Activated CD4-positive, CD25-positive, alpha-beta regulatory T cell treated with anti-CD3 and anti-CD28 coated beads, Interleukin-2, amount 50 U/mL, for 72 hours (primary cell): ENCODE data around the gene GRIA1.

Source experiments
- DNase-seq: peaks from one replicate; pipeline ENCODE4 v3.0.0; 2021

Gene GRIA1

DNA sequence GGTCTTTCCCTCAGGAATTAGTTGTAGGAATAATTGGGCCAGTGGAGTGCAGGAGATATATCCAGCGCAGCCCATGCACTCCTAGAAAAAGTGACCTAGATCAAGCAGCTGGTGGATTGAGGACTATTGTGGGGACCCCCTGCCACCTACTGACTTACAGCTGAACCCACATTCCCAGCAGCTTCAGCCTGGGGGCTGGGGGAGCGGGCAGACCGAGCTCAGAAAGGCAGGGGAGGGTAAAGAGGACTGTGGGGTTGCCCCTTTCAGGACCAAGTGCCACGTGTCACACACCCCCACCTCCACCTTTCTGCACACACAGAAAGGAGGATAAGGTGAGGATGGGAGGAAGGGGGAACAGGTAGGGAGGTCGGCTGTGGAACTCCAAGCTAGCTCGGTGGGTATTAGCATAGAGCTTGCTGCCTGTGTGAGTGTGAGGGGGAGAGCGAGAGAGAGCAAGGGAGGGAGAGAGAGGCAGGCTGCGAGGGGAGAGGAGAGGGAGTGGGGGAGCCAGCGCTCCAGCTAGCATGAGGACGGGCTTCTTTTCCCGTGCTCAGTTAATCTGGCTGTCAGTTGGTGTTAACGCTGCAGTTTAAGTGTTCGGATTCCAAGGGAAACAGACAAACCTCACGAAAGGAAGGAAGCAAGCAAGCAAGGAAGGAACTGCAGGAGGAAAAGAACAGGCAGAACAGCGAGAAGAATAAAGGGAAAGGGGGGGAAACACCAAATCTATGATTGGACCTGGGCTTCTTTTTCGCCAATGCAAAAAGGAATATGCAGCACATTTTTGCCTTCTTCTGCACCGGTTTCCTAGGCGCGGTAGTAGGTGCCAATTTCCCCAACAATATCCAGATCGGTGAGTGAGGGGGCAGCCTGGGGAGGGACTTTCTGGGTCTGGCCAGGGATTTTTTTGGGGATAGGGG is at the start of gene GRIA1:
Gene GRIA1, plus strand, starts transcription at position 553 of the 920 bp plus-strand sequence.
- DNase-seq, result no peak

- DNase-seq, result no peak
Observed at GRCh38 chr5:153445875-153446579, 44.4 kb upstream of the GRIA1 start.

GRCh38 chr5:153447534-153447933 is 42.9 kb upstream of the GRIA1 start:
- no peak for DNase-seq

DNA sequence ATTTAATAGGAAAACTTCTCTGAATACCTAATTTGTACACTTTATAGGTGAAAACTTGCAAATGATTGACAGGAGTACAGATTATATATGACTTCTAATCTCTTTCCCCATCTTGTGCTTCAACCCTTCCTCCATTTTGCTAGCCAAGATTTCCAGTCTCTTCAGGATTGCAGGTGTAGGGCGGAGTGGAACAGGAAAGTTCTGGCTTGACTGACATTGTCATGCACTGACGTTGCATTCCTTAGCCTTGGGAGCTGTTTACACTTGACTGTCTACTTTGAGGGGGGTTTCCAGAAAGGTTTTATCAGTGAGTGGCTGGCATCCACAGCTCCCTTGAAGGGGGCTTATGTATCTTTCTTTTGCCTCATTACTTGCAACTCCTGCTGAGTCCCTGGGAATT is 34.1 kb upstream of the GRIA1 start:
- no peak for DNase-seq

GRCh38 chr5:153456993-153457392 is 33.5 kb upstream of the GRIA1 start:
- no peak for DNase-seq

- DNase-seq, result no peak
Observed at GRCh38 chr5:153458268-153458667, 32.2 kb upstream of the GRIA1 start.

DNA sequence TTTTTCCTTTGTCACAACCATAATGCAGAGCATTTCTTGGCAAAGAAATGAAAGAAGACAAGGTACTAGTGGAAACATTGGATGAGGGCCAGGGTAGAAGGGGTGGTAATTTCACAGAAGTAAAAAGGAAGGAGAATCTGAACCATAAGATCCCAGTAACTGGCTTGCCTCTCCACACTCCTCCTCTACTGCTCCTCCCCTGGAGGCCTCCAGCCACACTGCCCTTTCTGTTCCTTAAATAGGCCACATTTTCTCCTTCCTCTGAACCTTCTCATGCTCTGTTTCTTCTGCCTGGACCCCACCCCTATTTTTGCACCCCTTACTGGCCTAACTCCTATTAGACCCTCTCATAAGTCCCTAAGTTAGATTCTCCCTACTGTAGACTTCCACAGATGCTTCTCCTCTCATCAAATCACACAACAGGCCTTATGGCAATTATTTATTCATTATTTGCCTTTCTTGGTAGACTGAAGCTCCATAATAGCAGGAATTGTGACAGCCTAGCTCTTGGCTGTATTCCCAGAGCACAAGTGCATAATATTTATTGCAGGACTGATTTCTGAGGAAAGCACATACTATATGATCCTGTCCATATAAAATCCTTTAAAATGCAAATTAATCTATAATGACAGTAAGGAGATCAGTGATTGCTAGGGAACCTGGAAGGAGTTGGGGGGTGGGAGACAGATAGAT is 31.3 kb upstream of the GRIA1 start:
- no peak for DNase-seq

- DNase-seq, result no peak
Observed at GRCh38 chr5:153460421-153460820, 30.0 kb upstream of the GRIA1 start.

DNA sequence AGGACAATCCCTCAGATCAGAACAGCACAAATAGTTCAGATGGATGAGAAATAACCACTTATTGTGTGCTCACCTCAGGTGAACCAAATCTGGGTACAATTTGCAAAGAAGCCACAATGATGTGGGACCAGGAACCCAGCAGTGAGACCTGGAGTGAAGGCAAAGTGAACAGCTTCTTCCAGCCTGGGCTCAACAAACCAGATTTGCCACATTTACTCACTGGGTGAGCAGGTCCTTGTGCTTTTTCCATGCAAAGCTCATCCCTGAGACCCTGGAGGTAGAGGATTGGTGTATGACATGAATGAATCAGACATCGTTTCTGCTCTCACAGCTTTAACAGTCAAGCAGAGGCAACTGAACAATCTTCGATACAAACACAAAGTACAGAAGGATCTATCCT is 29.1 kb upstream of the GRIA1 start:
- no peak for DNase-seq

GRCh38 chr5:153463806-153464205 is 26.7 kb upstream of the GRIA1 start:
- no peak for DNase-seq

DNA sequence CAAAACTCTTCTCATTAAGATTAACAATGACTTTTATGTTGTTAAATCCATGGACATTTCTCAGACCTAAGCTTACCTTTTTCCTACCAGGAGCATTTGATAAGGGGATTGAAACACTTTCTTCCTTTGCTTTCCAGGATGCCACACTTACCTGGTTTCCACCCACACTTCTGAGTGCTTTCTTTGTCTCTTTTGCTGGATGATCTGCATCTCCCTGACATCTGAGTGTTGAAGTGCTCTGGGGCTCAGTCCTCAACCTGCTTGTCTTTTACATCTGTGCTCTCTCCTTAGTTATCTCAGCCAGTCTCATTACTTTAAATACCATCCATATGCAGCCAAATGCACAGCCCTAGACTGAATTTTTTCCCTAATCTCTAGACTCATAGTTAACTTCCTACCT is 22.9 kb upstream of the GRIA1 start:
- no peak for DNase-seq

DNA sequence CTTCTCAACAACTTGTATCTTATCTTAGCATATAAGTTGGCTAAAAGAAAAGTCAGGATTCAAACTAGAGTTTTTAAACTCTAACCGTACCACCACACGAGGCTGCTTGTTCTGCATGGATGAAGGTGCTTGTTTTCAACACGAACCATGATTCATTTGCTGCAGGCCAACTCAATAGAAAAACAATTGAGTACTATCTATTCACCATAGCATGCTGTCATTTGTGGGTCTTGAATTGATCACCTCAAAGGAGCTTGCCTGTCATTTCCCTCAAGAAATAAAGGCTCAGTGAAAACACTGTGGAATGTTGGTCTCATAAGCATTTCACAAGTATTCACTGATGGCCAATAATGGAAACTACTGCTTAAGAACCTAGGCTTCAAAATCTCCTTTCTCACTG is 21.0 kb upstream of the GRIA1 start:
- DNase-seq, result no peak

DNA sequence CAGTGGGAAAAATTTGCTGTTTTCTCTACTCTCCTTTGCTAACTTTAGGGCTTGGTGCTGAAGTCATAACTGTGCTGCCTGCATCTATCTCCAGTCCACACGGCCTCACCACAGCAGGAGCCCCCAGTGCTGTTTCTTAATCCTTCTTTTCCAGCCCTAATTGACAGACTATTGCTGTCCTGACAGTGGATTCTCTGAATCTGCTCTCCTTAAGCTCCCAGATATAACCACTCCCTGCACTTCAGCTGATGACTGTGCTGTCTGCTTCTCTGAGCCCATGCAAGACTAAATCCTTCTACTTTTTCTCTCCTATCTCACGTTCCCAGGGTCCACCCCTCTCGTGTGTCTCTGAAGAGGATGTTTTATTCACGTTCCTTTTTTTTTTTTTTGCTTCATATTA is 19.7 kb upstream of the GRIA1 start:
- DNase-seq, result no peak

DNA sequence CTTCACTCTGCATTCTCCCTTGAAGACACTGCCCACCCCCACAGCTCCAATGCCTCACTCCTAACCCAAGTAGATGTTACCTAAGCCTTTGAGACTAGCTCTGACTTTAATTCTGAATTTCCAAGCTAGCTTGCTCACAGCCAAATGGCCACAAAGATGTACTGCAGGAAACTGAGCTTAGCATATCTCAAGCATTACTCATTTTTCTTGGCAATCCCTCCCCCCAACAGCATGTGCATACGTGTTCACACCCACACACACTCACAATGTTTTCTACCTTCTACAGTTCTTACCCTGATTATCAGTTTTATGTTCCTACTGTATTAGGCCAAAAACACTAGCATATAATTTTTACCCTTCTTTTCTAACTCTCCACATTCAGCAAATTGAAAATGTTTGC is 13.7 kb upstream of the GRIA1 start:
- no peak for DNase-seq

- DNase-seq, result no peak
Observed at GRCh38 chr5:153480401-153480800, 10.1 kb upstream of the GRIA1 start.

DNA sequence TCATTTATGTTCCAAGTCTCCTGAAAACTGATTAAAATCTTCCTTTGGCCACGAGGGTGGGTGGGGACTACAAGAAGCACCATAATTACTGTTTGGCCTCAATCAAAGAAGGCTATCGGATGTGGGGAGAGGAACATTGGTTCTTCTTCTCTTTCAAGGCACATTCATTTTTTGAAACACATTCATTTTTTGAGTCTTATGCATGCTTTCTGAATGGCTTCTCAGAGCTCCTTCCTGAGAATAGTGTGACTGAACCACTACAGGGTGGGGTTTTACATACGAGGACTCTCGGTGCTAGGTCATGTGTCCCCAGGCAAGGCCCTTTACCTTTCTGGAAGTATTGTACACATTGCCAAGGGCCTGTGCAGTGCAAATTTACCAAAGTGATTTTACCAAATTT is 7.0 kb upstream of the GRIA1 start:
- no peak for DNase-seq

DNA sequence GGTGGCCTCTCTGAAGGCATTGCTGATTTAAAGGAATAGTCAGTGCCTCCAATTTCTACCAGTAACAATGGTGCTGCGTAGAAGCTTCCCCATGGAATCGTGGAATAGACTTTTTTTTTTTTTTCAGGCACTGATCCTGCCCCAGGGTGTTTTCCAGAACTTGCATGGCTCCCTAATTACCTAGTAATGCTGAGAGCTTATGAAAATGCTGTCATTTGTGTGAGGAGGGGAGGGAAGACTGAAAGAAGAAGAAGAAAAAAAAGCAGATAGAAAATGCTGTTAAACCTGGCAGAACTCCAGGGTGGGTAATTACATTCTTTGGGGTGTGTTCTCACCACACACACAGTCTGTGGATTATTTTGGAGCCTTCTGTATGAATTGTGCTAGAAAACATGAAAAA is 4.8 kb upstream of the GRIA1 start:
- DNase-seq, result no peak

DNA sequence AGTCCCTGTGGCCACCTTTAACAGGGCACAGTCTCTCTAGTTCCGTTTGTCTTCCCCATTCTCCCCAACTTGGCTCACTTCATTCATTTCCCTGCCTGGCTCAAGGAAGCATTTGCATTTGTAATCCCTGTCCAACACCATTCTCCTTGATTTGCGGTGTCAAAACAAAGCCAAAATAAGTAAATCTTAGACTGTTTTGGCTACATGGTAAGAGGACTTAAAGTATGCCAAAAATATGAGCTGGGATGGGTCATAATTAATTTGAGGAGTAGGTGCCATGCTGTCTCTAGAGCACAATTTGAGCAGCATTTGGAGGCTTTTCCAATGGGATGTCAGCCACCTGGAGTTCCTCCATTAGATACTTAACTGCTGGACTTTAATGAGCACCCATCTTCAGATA is 3.7 kb upstream of the GRIA1 start:
- DNase-seq, result no peak

- DNase-seq, result no peak
Observed at GRCh38 chr5:153489611-153490010, 859 bp upstream of the GRIA1 start.

- no peak for DNase-seq
Observed at GRCh38 chr5:153491038-153491744, 721 bp downstream of the GRIA1 start.

- DNase-seq, result no peak
Observed at GRCh38 chr5:153491856-153492255, 1.4 kb downstream of the GRIA1 start.

DNA sequence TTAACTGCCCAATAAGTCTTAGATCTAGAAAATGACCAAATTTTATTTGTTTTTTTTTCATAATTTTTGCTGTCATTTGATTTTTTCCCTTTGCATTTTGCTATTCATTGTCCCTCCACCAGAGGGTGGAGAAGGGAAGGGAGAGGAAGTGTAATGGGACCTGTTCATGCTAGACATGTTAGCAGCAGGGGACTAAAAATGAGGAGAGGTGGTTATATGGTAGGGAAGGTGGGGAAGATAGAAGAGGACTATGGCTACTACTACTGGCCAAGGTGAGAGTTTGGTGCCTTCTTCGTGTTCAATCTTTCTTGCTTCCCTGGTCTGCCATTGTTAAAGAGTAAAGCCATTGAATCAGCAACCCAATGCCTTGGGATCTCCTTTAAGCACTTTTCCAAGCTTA is 6.4 kb downstream of the GRIA1 start:
- DNase-seq, result no peak

DNA sequence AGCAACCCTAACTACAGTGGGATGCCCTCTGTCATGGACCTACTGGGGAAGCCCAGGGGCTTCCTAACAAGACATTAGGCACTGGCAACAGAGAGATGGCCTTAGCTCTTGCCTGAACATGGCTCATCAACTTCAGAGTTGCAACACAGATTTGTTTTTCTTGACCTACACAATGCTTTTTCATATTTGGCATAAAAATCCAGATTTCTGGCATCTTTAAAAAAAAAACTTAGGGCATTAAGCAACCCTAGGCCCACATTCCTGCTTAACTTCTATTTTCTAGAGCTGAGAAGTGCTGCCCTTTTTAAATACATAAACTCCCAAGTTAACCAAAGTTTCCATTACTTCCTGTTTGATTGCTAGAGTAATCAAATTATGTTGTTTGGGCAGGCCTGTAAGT is 8.0 kb downstream of the GRIA1 start:
- DNase-seq, result no peak
